ENCODE measurements around the gene ELF4.

Gene ELF4

DNA sequence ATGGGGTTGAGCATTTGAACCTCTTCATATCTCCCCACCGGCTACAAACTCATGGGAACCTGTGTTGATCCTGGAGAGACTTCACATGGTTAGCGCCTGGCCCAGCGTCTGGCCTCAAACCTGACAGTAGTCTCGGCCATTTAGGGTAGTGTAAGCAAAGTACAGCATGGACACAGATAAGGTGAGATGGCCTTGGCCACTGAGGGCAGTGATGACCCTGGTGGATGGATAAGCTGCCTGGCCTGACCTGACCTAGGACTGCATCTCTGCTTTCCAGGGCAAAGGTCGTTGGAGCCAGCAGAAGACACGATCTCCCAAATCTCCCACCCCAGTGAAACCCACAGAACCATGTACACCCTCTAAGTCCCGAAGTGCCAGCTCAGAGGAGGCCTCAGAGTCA is 76.1 kb downstream of the ELF4 start:
- no peak for DNase-seq

DNA sequence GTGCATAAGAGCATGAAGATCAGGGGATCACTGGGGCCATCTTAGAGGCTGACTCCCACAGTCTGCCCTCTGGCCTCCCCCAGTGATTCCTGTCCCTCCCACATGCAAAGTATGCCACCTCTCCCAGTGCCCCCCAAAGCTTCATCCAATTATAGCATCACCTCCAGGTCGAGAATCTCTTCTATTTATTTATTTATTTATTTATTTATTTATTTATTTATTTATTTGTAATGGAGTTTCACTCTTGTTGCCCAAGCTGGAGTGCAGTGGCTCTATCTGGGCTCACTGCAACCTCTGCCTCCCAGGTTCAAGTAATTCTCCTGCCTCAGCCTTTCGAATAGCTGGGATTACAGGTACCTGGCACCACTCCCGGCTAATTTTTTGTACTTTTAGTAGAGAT is 77.7 kb downstream of the ELF4 start:
- no peak for DNase-seq

DNA sequence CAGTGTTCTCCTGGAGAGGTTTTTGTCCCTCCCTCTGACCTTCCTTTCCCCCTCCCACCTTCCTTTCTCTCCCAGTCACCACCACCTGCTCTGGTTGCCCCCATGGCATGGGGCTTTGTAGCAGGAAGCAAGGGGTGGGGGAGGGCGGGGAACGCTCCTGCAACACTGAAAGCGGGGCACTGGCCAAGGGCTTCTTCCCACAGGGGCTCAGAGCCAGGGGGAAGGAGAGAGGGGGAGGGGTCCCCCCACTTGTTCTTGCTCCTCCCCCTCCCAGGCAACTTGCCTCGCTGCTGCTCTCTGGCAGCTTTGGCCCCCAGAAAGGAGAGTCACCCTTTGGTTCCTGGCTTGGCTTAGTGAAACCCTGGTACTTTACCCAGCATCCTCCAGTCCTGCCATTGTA is 79.5 kb downstream of the ELF4 start:
- no peak for DNase-seq

DNA sequence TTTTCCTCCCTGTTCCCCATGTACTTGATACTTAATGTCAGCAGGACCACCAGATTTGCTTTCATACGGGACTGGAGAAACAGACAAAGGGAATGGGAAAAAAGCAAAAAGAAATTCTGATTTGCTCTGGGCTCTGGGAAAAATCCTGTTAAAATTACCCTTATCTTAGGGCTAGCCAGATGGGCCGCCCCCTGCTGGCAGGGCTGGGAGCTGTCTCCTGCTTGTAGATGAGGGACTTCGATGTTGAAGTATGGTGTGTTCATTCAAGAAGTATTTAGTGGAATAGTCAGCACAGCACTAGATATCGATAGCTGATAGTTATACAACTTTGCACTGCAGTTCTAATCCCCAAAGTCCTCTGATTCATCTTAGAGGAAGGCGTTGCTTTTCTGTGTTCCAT is 82.1 kb downstream of the ELF4 start:
- DNase-seq = no peak

DNA sequence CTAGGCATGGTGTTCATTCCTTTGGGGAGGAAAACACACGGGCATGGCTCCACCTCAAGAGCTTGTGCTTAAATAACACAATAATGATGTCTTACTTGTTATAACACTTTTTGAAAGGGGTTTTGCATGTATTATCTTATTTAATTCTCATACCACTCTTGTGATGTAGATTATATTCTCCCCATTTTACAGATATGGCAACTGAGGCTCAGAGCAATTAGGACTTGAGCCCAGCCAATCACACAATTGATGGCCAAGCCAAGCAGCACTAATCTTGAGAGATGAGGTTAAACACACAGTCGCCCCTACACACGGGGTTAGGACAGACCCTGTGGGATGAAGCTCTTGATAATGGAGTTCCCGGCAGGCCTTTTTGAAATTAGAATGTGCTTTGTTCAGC is 82.7 kb downstream of the ELF4 start:
- DNase-seq = no peak

DNA sequence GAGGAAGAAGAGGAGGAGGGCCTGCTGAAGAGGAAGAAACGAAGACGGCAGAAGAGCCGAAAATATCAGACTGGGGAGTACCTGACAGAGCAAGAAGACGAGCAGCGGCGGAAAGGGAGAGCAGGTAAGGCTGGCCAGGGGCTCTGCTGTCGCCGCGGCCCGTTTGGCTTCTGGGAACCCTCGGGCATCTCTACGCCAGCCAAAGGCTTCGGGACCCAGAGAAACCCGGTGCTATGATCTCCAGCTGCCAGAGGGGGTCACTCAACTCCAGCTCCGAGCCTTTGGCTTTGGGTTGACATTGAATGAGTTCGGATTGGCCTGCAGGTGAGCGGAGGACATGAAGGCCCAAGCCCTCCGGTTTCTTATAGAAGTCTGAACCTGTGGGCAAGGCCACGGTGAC is 85.0 kb downstream of the ELF4 start:
- no peak for DNase-seq

DNA sequence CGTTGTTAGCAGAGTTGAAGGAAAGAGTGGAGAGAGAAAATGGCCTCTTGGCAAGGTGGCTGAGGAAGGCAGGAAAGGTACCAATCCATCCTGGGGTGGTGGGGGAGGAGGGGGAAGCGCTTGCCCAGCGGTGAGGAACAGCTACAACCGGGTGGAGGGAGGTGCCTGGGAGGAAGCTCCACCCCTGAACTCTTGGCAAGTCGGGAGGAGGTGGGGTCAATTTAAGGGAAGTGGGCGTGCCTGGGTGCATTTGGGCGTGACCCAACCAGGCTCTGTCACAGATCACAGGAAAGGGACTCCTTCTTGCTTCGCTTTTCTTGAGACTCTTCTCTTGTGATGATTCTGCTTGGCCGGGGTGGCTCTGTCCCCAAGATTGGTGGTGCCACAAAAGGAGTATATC is 86.2 kb downstream of the ELF4 start:
- DNase-seq = peak; percentile 4

DNA sequence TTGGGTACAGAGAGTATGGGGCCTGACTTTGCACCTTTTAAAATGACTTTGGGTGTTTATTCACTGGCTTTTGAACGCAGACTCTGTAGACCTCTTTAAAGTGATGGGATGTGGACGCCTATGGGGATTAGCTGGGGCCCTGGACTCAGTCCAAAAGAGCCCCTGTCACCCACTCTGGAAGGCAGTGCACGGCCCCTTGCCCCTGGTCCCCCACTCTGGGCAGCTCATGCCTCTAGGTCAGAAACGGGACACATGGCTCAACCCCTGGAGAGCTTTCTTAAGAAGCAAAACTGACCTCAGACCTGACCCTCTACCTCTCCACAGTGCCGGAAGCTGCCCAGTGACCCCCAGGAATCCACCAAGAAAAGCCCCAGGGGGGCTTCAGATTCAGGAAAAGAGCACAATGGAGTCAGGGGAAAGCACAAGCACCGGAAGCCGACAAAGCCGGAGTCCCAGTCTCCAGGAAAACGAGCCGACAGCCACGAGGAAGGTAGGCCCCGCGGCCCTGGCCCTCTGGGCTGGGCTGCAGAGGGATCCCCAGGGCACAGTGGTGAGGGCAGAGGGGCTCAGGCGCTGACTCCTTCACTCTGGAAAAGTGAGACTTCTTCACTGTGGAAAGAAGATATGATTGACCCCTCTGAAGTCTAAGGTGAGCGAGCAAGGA is 89.5 kb downstream of the ELF4 start:
- DNase-seq = no peak

DNA sequence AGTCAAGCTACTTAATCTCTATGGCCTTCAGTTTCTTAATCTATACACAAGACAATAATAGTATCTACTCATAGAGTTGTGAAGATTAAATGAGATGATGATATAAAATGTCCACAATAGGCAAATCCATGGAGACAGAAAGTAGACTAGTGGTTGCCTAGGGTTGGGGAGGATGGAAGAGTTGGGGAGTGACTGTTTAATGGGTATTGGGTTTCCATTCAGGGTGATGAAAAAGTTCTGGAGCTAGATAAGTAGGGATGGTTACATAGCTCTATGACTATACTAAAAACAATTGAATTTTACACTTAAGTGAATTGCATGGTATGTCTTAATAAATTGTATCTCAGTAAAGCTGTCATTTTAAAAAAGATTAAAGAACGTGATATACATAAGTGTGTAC is 92.2 kb downstream of the ELF4 start:
- DNase-seq = no peak

DNA sequence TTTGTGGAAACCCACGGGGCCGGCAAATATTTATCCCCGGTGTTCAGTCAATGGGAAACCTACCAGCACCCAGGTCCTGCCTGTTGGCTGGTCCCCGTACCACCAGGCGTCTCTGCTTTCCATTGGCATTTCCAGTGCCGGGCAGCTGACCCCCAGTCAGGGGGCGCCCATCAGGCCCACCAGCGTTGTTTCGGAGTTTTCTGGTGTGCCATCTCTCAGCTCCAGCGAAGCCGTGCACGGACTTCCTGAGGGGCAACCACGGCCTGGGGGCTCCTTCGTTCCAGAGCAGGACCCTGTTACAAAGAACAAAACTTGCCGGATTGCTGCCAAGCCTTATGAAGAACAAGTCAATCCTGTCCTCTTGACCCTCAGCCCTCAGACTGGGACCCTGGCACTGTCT is 95.1 kb downstream of the ELF4 start:
- no peak for DNase-seq
